ENCODE measurements around the gene NELL2.

Gene NELL2

GRCh38 chr12:44677724-44678123 lies 198.4 kb downstream of the NELL2 start:
- no peak for DNase-seq

DNA sequence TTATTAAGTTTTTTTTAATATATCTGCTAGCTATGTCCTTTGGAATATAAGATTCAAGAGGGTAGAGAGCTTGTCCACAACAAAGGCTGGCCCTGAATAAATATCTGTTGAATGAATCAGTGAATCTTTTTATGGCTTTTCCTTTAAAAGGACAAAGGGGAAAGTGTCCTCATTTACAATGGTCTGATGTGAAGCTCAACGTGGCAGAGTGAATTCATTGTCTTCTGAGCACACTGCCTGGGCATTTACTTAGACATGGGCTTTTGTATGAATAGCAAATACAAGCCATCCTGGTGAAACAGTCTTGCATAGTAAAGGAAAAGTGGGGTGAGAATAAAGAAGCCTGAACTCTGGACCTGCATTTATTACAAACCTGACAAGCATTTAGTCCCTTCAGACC lies 201.2 kb downstream of the NELL2 start:
- DNase-seq: no peak

DNA sequence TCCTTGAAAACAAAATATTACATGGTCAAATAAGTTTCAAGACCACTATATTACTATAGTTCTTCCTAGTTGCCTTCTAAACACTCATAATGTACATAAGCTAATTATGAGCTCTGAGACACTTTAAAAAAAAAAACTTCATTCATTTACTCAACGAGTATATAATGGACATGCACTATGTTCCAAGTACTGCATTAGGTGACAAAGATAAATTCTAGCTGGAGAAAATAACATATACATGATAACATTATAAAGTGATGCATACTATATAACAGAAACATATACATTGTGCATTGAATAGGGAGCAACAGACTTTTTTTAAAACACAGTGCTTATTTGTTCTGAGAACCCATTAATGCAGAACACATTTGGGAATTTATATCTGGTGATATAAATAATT lies 202.3 kb downstream of the NELL2 start:
- no peak for DNase-seq

GRCh38 chr12:44672042-44672441 lies 204.1 kb downstream of the NELL2 start:
- DNase-seq: no peak

- DNase-seq: no peak
Measured at GRCh38 chr12:44668443-44668842, 207.7 kb downstream of the NELL2 start.

DNA sequence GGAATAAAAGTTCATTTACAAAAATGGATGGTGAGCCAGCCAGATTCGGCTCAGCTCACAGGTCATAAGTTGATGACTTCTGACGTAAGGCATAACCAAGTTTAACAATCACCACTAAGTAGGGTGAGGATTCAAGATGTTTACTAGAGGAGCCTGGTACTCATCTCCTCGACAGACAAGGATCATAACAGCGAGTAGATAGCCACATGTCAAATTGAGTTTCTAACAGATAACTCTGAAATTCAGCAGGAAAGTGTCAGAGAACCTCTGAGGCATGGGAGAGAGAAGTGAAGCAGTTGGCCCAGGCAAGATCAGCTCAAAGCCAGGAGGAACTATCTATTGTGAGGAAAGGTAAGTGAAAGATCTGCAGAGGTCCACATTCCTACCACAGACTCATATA lies 208.7 kb downstream of the NELL2 start:
- no peak for DNase-seq

DNA sequence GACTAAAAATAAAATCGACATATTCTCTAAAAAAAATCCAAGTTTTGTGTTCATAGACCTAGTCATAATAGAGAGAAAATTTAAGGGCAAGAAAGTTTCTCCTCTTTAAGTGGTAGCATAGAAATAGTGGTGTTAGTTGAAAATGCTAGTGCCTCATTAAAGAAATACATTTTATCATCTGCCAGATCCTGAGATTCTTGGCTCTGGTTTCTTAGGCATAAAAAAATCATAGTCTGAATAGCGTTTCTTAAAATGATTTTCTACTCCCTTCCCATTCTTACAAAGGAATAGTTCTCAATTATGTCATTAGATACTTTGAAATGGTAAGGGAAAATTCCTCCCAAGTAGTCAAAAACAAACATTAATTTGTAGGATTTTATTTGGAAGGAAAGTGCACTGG lies 212.8 kb downstream of the NELL2 start:
- DNase-seq: no peak

DNA sequence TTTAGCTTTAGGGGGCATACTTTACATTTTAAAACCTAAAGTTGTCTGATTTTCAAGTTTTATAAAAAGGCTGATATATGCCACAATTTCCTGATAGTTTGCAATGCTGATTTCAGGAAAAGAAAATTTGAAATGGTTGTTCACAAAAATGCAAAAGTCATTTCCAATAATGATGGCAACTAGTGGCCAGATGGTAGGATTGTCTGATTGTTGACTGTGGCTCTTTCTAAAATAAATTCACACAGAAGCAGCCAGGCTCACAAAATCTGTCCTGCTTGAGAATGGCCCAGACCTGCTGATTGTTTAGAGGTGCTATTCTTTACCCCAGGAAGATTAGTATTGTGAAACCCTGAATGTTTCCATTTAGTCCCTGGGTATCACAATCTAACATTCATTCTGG lies 220.3 kb downstream of the NELL2 start:
- DNase-seq: no peak

GRCh38 chr12:44654646-44655639 lies 221.2 kb downstream of the NELL2 start:
- no peak for DNase-seq

DNA sequence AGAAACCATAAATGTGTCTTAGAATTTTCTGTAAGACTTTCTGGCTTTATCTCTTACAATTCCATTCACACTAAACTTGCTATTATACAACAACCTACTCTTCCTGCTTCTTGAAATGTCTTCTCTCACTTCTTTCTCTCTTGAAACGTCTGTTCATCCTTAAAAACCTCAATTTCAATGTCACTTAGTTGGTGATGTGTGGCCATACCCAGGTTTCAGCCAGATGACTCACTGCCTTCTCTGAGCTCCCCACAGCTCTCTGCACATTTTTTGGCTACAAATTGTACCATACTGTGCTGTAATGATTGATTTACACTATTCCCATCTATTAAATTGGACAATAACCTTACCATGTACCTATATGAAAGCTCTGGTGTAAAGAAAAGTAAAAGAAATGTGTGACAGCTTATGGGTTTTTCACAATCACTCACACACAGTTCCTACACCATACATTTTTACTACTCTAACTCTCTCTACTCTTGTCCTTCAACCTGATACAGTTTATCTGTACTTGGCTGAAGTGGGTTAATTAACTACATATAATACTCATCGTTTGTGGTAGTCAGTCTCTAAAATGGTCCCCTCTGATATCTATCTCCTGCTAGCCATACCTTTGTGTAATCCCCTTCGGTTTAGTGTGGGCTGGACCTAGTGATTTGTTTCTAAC lies 222.1 kb downstream of the NELL2 start:
- DNase-seq: no peak

- no peak for DNase-seq
Measured at GRCh38 chr12:44649693-44650092, 226.4 kb downstream of the NELL2 start.

- no peak for DNase-seq
Measured at GRCh38 chr12:44647917-44648690, 228.0 kb downstream of the NELL2 start.

DNA sequence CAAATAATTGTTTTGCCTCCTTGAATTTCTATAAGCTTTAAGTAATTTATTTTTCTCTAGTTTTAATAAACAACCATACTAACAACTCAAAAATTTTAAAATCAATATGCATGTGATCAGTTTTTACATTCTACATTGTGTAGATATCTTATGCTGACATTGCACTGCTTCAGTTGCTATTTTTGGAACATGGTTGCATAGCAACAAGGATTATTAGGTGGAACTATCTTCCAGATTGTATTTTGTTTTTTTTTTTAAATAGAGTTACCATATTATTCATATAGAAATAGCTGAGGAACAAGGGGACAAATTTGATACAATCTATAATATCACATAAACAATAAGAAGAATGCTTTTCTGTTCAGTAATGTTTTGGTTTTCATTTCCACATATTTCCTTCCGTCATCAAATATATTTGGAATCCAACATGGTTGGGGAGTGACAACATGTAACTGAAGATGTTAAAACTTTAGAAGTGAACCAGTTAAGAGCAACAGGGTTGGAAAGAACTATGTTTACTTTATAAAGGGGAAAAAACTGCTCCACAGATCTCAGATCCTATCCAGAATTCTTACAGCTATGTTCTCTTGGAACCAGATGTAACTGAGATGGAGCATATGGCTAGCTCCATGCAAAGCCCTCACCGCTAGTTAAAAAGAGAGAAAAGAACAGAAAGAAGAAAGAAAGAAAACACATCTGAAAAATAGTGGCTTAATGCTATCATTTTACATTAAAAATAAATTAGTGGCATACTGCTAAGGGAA lies 235.5 kb downstream of the NELL2 start:
- DNase-seq: no peak

DNA sequence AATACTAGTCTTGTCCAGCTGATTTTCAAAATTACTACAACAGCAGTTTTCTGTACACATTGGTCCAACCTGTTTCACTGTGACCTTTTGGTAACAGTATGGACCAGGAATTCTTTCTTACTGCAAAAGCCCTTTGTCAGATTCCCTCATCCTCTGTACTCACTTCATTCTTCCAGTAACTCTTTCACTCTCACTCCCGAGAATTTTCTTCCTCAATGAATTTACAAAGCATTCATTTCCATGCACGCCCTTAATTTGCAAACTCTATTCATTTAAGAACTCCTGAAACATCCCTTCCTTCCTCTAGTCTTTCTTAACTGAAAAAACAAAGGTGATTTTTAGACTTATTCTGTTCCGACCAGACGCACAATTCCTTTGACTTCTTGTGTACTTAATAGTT lies 238.2 kb downstream of the NELL2 start:
- DNase-seq: no peak

- DNase-seq: no peak
Measured at GRCh38 chr12:44628180-44628579, 247.9 kb downstream of the NELL2 start.

- no peak for DNase-seq
Measured at GRCh38 chr12:44627387-44628166, 248.5 kb downstream of the NELL2 start.

GRCh38 chr12:44626883-44627282 lies 249.2 kb downstream of the NELL2 start:
- DNase-seq: no peak

DNA sequence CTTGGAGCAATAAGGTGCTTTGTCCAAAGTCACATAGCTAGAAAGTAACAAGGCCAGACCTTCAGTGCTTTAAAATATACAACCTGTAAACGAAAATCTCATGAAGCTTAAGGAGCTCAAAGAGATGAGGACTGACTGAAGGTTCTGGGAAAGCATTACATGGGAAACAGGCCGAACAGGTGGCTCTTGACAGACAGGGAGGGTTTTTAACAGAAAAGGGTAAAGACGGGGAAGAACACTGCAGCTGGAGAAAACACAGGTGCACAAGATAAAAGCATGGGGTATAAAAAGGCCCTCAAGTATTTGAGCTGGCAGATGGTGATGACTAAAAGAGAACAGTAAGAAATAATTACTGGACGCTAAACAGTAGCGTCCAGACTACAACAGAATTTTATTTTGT lies 257.2 kb downstream of the NELL2 start:
- DNase-seq: no peak

GRCh38 chr12:44616402-44616801 lies 259.7 kb downstream of the NELL2 start:
- DNase-seq: no peak

- DNase-seq: no peak
Measured at GRCh38 chr12:44611538-44611937, 264.6 kb downstream of the NELL2 start.

GRCh38 chr12:44603701-44604100 lies 272.4 kb downstream of the NELL2 start:
- no peak for DNase-seq

DNA sequence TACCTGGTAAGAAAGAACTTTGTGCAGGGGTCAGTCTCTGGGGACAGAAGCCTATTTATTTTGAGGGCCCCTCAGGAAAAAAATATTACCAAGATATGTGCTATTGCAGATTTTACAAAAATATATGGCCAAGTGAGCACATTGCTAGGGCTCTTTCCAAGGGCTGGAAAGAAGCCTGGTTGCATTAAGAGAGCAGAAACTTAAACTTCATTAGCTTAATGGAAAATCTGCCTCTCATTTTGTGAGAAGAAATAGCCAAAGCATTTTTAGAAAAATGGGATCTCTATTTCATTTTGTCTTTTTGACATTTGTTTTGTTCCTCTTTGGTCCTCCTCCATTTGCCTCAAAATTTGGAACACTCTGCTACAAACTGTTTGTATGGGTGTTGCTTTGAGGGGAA lies 283.5 kb downstream of the NELL2 start:
- DNase-seq: no peak
